Suppressor macrophage treated with lipopolysaccharide for 1 hour (primary cell): ENCODE results near the gene PDXDC1.
"Not testable (repeated sequence)": the region's sequence is repeated elsewhere in the genome, so short reads cannot be mapped to it uniquely, and the experiment has no call there.

ENCODE experiments used
- DNase-seq, 3 donors: peaks; one replicate each; pipeline ENCODE4 v3.0.0-alpha.2; 2020 to 2022

PDXDC1 gene

DNA sequence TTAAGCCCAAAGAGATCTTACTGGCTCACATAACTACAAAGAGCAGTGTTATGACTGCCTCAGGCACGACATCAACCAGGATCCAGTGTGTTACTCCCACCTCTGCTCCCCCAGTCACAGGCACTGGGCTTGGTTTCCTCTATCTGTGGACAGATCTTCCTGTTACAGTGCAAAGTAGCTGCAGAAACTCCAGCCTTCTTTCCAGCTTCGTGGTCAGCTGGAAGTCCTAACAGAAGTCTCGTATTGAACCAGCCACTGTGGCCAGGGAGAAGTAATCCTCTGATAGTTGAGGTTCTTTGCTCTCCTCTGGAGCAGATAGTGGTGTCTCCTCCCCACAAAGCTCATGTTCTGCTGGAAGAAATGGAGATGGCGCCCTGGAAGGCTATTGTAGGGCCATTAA is 41.5 kb downstream of the PDXDC1 start:
- peak; percentile 57 to 59 (median 57) for DNase-seq

DNA sequence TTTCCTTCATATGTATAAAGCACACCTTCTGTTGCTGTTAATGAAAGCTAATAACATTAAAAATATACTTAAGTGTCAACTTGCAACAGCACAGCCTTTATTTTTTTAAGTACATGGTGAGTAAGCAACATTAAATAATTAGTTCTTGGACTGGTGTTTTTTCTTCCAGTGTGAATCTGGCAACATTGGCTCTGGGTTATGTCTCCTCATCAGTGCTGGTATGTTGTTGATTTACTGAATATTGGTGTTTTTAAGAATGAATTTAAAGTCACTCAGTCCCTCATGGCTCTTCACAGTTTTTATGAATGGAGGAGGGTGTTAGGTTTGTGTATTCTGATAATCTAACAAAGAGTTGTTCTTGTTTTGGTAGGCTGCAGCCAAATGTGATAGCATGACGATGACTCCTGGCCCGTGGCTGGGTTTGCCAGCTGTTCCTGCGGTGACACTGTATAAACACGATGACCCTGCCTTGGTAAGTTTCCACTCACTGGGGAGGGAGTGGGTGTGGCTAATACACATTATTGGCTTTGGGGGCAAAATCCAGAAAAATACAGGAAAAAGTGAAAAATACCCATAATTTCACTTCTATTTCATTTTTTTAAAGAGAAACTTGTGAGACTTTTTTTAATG is 42.2 kb downstream of the PDXDC1 start:
- peak; percentile 40 to 54 (median 48) for DNase-seq

DNA sequence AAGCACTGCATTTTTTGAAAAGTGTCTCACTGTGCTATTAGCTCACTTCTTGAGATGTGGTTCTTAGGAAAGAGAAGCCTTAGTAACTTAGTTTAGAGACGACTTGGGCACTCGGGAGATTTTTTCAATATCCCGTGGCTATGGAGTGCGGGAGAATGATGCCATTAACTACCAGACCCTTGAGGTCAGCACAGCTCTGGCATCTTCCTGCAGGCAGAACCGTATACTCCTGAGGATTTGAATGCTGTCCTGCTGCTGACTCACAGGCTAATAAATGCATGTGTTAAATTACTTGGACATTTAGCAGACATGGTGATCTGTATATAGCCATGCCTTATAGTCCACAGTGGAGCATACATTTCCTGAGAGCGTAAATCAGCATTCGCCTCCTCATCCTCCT is 46.6 kb downstream of the PDXDC1 start:
- not testable (repeated sequence) for DNase-seq

DNA sequence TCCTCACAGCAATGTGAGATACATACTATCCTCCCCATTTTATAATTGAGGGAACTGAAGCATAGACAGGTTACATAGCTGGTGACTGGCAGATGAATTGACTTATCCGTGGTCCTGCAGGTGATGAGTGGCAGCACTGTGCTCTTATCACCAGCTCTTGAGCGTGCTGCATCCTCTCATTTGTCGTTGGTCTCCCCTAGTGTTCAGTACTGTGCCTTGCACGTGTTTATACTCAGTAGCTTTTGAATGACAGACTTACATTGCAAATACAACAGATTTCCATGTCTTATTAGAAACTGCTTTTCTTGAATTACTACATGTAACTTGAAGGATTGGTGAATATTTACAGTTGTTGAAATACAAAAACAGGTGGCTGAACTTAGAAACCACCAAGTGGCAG is 47.4 kb downstream of the PDXDC1 start:
- DNase-seq, result peak; percentile 32 to 53 (median 44)

DNA sequence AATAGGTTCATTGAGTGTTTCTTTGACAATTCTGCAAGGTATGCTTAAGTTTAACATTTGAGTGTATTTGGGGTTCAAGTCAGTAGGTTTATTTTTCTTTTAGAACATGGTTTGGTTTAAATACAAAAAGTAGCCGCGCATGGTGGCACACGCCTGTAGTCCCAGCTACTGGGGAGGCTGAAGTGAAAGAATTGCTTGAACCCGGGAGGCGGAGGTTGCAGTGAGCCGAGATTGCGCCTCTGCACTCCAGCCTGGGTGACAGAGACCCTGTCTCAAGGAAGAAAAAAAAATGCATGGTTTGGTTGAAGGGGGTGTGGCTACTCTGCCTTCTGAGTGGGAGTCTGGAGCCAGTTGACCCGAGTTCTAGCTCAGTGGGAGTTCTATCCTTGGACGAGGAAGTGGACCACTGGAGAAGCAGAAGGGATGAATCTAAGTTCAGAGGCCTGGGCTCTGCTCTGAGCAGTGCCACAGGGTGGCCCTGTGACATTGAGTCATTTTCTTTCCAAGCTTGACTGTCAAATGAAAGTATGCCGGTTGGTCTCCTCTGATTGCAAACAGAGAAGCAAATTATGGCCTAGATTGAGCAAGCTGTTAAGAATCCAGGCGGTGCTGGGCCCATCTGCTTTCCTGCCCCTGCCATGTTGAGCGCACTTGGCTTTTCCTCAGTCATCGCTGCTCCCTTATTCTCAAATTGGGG is 48.7 kb downstream of the PDXDC1 start:
- DNase-seq, result peak; percentile 77 to 80 (median 79)

DNA sequence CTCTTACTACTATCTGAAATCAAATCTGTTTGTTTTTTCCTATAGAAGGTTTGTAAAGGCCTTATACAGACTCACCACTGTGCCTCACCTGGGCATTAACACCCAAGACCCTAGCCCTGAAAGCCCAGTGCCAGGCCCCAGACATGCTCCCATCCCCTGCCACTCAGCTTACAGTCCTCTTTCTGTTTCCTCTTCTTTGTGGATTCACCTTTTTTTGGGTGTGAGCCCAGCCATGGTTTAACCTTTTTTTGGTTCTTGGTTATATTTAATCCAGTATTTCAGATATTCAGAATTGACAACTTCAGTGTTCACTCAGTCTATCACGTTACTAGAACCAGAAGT is 50.0 kb downstream of the PDXDC1 start:
- not testable (repeated sequence) for DNase-seq

DNA sequence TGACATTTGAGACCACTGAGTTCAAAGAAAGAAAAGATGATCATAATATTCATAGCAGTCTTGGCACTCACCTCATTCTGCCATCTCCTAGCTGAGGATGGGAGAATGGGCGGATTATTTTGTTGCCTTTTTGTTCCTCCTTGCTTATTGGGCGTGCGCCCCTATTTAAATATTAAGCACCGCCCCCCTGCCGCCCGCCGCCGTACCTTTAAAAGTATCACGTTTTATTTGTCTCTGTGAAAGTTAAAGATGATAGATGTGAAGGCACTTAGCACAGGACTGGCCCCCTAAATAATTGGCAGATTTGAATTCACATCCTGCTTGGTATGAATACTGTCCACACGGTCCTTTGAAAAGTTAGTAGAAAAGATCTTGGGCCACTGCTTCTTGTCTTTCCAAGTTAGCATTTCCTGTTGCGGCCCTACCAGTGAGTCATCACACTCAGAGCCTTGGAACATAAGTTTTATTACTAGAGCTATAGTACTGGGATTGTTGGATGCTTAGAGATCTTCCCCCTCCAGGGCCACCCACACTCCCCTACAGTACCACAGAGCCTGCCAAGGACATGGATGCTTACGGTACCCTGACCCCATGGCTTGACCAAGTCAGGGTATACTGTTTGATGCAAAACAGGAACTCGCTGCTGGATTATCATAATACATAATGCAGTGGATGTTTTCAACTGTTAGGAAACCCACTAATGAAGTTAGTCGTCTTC is 50.6 kb downstream of the PDXDC1 start:
- peak in 2 of 3 donors; percentile 25 to 35 for DNase-seq

DNA sequence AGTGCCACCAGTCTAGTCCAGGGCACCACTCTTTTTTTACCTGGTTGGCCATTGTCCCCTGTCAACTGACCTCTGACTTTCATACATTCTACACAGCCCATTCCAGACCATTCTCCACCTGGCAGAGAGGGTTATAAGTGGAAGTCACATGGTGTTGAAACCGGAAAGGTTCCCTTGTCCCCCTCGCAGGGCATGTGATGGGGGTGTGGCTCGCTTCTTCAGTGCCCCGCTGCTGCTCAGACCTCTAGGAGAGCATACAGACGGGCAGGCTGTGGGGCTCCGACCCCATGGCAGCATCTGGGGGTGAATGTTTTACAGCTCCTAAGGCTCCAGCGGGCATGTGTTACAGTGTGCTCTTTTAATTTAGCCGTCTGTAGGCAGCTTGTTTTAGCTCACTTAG is 52.2 kb downstream of the PDXDC1 start:
- not testable (repeated sequence) for DNase-seq

DNA sequence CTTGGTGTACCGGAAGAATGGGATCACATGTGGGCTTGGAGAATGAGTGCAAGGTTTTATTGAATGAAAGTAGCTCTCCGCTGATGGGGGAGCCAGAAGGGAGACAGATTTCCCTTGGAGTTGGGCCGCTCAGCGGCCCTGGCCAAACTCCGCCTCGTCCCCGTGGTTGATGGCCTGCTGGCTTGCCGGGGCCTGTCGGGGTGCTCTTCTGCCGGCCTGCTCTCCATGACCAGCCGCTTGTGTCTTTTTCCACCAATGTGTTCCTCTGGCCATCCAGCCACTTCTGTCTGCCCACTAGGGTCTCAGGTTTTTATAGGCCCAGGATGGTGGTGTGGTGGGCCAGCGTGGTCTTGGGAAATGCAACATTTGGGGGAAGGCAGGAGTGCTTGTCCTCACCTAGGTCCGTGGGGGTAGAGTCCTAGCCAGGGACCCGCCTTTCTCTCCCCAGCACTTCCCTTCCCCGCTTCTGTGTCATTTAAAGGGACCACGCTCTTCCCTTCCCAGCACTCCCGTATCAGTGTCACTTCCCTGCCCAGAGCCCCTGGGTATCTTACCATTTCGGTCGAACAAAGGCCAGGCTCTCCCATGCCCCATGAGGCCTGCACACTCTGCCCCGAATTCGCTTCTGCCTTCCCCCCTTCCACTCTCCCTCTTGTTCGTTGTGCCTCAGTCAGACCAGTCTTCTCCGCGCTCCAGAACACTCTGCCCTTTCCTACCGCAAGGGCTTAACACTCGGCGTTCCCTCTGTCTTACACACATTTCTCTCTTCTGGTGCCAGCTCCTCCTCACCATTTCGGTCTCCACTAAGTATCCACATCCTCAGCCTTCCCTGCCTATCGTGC is 52.9 kb downstream of the PDXDC1 start:
- DNase-seq, result not testable (repeated sequence)

DNA sequence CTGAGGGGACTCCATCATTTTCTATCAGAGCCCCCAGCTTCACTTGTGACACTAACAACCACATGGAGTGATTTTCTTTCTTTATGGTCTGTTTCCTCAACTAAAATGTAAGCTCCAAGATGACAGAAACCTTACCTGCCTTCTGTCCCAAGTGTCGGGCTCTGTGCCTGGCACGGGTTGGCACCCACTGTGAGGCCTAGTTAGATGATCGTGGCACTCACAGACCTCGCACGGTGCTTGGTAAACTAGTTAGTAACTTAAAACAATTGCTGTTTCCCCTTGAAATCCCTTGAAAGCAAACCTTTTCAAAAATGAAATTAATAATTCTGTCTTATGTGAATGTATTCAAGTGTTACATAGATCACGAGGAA is 53.5 kb downstream of the PDXDC1 start:
- not testable (repeated sequence) for DNase-seq

DNA sequence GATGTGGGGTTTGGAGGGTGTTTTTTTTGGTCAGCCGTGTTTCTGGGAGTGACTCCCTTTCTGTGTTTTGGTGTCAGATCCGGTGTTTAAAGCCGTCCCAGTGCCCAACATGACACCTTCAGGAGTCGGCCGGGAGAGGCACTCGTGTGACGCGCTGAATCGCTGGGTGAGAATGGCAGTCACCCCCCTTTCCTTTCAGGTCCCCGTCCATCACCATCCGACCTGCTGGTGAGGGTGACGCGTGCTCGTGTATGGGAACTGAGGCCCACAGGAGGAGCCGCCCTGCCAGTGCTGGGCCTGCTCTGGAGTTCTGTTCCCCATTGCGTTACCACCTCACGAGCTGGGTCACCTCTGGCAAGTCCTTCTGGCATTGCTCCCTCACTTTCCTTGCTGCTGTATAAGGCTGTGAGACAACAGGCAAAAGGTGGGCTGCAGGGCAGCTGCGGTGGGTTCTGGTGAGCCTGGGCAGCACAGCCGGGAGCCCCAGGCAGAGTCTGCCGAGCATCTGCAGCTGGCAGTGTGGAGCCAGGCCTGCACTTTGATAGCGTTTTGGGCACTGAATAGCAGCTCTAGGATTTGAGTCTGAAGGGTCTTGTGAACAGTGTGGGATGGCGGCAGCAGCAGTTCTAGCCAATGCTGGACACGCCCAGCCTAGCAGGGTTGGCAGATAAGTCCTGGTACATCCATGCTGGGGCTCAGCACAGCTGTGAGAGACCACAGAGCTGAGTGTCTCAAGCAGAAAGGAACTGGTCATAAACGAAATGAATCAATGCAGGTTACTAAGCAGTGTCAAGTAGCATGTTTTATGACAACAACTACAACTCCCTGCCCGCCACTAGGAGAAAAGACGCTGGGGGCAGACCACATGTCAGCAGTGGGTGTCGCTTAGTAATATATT is 54.2 kb downstream of the PDXDC1 start:
- not testable (repeated sequence) for DNase-seq

DNA sequence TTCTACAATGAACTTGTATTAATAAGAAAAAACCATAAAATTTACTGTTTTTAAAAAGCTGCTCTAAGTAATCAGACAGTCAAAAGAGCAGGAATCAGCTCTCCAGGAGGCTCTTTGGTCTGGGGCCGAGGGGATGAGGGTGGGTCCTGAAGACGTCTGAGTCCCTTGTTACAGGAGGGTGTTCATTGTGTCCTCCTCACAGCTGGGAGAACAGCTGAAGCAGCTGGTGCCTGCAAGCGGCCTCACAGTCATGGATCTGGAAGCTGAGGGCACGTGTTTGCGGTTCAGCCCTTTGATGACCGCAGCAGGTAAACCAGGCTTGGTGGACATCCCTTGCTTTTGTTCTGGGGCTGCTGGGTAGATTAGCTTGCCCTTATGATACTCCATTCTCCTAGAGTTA is 54.9 kb downstream of the PDXDC1 start:
- not testable (repeated sequence) for DNase-seq

DNA sequence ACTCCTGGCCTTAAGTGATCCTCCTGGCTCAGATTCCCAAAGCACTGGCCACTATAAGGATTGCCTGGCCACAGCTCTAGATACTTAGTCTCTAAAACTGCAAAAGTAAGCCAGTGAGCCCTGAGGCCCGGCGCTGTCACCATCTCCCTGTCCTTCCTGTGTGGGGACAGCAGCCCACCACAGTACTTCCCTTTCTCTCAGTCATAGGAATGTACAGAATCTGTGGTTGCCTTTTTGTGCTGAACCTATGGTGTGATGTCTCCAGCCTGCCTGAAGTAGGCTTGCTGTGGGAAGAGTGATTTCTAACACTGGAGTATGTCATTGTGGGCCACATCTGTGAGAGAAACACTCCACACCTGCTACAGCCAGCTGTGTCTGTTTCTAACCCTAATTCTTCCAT is 56.4 kb downstream of the PDXDC1 start:
- peak; percentile 85 to 91 (median 90) for DNase-seq

DNA sequence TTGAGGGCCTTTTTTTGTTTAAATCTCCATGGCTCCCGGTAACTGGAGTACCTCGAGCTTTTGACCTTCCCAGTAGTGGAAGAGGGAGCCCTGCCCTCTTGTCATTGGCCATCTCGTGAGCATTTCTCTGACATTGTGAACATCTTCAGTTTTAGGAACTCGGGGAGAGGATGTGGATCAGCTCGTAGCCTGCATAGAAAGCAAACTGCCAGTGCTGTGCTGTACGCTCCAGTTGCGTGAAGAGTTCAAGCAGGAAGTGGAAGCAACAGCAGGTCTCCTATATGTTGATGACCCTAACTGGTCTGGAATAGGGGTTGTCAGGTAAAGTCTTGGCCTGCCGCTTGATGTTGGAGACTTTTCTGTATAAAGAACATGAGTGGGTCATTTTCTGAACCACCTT is 56.8 kb downstream of the PDXDC1 start:
- DNase-seq, result no peak

DNA sequence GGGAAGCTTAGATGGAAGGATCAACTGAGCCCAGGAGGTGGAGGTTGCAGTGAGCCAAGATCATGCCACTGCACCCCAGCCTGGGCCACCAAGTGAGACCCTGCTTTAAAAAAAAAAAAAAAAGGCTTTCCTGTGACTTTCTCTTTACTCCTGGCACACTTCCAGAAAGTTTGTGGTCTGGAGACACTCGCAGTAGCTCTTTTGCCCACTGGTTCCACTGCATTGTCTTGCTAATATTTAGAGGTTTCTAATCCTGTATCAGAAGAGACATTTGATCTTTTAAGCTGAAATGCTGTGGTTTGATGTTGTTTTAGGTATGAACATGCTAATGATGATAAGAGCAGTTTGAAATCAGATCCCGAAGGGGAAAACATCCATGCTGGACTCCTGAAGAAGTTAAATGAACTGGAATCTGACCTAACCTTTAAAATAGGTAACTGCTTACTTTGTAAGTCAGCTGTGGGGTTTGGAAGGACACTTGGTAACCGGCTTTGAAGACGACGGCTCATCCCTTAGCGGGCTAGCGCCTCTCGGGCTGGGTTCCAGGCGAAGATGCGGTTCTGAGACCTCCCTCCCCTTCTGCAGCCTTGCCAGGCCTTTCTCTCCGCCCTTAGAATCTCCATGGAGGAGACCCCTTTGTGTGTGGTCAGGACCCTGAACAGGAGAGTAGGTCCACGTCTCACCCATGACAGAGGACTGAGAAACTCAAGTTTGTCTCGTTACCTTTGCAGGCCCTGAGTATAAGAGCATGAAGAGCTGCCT is 57.9 kb downstream of the PDXDC1 start:
- DNase-seq, result peak in 1 of 3 donors; percentile 36

DNA sequence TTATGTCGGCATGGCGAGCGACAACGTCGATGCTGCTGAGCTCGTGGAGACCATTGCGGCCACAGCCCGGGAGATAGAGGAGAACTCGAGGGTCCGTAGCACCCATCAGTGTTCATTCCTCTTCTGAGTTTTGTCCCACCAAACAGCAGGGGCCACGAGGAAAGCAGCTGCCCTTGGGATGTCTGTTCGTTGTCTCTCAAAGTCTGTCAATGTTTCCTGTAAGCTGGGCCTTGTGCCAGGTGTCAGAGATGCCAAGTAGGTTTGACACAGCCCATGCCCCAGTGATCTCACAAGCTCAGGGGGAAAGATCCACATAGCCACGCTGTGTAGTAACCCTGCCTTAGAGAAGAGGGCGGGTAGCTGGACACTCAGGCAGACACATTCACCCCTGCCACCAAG is 58.5 kb downstream of the PDXDC1 start:
- peak in 1 of 3 donors; percentile 8 for DNase-seq

DNA sequence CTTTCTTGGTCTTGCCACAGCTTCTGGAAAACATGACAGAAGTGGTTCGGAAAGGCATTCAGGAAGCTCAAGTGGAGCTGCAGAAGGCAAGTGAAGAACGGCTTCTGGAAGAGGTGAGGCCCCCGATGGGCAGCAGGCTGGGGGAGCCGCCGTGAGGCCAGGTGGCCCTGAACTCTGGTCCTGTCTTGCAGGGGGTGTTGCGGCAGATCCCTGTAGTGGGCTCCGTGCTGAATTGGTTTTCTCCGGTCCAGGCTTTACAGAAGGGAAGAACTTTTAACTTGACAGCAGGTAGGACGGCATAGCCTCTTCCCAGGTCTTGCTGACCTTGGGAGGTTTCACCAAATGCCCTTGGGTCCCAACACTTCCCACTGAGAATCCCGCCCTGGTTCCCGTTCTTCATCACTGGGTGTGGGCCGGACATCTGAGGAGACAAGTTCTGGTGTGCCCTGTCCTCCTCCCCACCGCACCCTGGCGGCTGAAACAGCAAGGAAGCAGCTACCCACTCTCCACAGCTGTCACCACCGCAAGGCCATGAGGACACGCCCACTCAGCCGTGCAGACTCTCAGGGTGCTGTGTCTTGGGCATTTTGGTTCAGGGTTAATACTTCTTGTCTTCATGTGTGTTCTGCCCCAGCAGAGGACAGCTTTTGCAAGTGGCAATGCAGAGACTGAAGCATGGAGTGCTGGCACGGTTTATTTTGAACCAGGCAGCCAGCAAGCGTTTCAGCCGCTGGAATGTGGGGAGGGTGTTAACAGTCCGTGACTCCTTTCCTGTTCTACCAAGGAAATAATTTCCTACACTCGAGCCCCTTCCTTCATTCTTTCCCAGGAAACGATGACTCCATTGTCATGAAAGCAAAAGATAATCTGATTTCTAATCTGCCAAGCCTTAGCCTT is 59.7 kb downstream of the PDXDC1 start:
- DNase-seq, result peak in 2 of 3 donors; percentile 18 to 37

DNA sequence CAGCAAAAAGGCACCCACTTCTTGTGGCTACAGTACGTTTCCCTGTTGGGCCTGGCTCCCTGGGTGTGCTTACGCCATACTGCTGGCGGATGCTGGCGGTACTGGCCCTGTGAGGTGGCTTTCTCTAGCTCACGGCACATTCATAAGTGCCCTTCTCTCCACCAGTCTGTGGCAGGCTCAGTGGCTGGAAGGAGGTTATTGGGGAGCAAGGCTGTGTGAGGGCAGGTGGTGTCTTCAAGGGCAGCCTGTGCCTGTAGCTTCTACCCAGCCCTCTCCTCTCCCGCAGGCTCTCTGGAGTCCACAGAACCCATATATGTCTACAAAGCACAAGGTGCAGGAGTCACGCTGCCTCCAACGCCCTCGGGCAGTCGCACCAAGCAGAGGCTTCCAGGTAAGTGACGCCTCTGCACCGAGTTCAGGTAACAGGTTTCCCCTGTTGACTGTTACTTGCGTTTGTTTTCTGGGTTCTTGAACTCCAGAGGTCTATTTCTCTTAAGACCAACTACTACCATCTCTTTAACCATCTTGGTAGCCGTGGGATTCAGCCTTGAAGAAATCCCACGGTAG is 60.4 kb downstream of the PDXDC1 start:
- DNase-seq, result no peak

DNA sequence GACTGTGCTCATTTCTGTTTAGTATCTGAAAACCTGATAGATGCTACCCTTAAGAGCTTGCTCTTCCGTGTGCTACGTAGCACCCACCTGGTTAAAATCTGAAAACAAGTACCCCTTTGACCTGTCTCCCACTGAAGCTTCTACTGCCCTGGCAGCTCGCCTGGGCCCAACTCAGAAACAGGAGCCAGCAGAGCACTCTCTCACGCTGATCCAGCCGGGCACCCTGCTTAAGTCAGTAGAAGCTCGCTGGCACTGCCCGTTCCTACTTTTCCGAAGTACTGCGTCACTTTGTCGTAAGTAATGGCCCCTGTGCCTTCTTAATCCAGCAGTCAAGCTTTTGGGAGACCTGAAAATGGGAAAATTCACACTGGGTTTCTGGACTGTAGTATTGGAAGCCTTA is 62.2 kb downstream of the PDXDC1 start:
- no peak for DNase-seq

DNA sequence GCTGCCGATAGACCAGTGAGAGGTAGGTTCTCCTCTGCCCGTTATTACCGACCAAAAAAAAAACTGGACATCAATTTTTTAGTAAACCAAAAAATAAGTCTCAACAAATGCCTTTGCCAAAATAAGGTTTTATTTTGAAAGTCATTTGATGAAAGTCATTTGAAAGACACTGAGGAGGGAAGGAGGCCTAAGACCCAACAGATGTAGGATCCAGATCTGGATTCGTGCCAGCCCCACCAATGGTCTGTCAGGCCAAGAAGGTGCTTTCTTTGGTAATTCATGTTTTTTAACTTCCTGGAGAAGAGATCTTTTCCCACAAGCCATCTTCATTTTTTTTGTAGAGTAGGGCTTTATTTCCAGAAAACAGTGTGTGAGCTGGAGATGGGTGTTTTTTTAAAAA is 62.9 kb downstream of the PDXDC1 start:
- no peak for DNase-seq
